Measurements from ENCODE around the gene PLET1. TPM values are rescaled to one million over a fixed set of nuclear protein-coding genes. Genes with fewer than 3 reads are reported as not detected.

The PLET1 gene
- total and polyA plus RNA-seq, 9 of the 15 experiments (the other 6 are each of a cell fraction or from before 2014, with no cell fraction given), result not detected

- TF ChIP-seq ARID2 (IDR thresholded peaks at IDR 0.05) (no peak), ZBTB11 (CRISPR knock-in tag; IDR thresholded peaks at IDR 0.05) (no peak), ILK (tag; IDR thresholded peaks at IDR 0.05; ENCODE audit: borderline replicate concordance, low read depth) (no peak), PCBP2 (IDR thresholded peaks at IDR 0.05; ENCODE audit: low read depth, low read length, poor library complexity, severe bottlenecking) (no peak)
Observed at GRCh38 chr11:112310419-112310818, 49.8 kb upstream of the PLET1 start (continued).

- Histone ChIP-seq H3K79me2 (ENCODE audit: control insufficient read depth, insufficient read depth, low read length) (no peaks in the 10 kb centered on the region), H3K9me1 (ENCODE audit: control insufficient read depth, insufficient read depth, low read length) (no peaks in the 10 kb centered on the region), H3K9me3 (replicated peaks; ENCODE audit: control insufficient read depth, insufficient read depth, low read depth, low read length) (no peaks in the 10 kb centered on the region), H3K9ac (ENCODE audit: insufficient read depth in 1 of 2, low read depth in 2 of 2, low read length in 2 of 2) (no peak overlapping the region), H3K27ac (ENCODE audit: extremely low read depth, low read depth, low read length) (no peak overlapping the region), H3K4me3 (no peak overlapping the region), H3K4me2 (ENCODE audit: insufficient read depth, low read length) (no peak overlapping the region), H3K4me1 (replicated peaks in 1 of 2; ENCODE audit: control insufficient read depth in 2 of 2, insufficient read depth in 2 of 2, low read length in 2 of 2) (no peaks in the 10 kb centered on the region), H2AFZ (ENCODE audit: low read depth, low read length) (no peak overlapping the region), H3K27me3 (ENCODE audit: control insufficient read depth in 2 of 2, insufficient read depth in 2 of 2, low read length in 2 of 2) (peaks cover 9 to 35% of the 10 kb centered on the region in 2 experiments), H3K36me3 (ENCODE audit: control insufficient read depth, insufficient read depth, low read length) (no peaks in the 10 kb centered on the region), H4K20me1 (replicated peaks; ENCODE audit: control insufficient read depth, insufficient read depth, low read length) (no peaks in the 10 kb centered on the region)
- FAIRE-seq, result no peak
- in situ Hi-C loops (cut with MboI) (no loop called here), intact Hi-C loops (cut with micrococcal nuclease) (no loop called here)
- ATAC-seq, result no peak
- 0% methylated on average over 2 of the region's 2 CpGs for WGBS (ENCODE audit: insufficient coverage, low coverage, missing lambda C conversion rate)
- ChIA-PET CTCF (ENCODE audit: low intra/inter-chr PET ratio) (no interaction called here), POLR2A (no interaction called here)
- TF ChIP-seq CHCHD3 (CRISPR knock-in tag; IDR thresholded peaks at IDR 0.05) (no peak), UBTF (IDR thresholded peaks at IDR 0.05; ENCODE audit: borderline replicate concordance in 1 of 2, low read depth in 2 of 2, low read length in 2 of 2) (no peak), ZNF12 (CRISPR knock-in tag; IDR thresholded peaks at IDR 0.05) (peak; percentile 92)
- no peak for DNase-seq (ENCODE audit: extremely low read depth in 1 of 4, low spot score in 3 of 4)
- BruUV-seq (replicated peaks), result no TSS peak
Observed at GRCh38 chr11:112308651-112309050, 48.0 kb upstream of the PLET1 start.
